ENCODE results near the gene TMEM50B.

TMEM50B gene

DNA sequence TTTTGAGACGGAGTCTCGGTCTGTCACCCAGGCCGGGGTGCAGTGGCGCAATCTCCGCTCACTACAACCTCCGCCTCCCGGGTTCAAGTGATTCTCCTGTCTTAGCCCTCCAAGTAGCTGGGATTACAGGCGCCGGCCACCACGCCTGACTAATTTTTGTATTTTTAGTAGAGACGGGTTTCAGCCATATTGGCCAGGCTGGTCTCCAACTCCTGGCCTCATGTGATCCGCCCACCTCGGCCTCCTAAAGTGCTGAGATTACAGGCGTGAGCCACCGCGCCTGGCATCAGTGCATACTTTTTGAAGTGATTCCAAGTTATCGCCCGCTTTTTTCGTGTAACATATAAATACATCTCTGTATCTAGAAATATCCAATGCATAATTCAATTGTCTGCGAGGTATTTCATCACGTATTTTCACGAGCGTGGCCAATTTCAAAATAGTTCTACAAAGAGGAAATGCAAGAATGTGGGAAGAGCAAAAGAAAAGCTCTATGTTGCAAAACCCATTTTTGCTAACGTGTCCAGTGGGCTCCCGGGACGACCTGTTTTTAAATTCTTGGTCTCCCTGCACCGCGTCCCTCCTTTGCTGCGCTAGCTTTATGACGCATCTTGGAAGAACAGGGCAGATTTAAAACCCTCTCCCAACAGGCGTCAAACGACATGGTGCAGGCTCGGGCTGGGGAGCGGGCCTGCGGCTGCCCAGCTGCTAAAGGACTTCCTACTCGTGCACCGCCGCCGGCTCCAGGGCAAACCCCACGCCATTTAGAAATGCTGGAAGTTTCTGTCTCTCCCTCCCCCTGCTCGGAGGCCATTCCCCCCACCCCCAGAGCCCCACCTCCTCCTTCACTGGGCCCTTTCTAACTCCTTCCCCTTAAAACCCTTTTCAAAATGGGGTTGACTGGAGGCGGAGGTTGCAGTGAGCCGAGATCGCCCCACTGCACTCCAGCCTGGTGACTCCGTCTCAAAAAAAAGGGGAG is 77.5 kb downstream of the TMEM50B start:
- Histone ChIP-seq H3K4me3 (ENCODE audit: low read depth, low read length) (peak overlapping the region; percentile 30), H3K4me1 (ENCODE audit: control insufficient read depth, insufficient read depth, low read length) (peaks cover 3% of the 10 kb centered on the region), H3K9ac (ENCODE audit: low read depth, low read length) (no peak overlapping the region)

DNA sequence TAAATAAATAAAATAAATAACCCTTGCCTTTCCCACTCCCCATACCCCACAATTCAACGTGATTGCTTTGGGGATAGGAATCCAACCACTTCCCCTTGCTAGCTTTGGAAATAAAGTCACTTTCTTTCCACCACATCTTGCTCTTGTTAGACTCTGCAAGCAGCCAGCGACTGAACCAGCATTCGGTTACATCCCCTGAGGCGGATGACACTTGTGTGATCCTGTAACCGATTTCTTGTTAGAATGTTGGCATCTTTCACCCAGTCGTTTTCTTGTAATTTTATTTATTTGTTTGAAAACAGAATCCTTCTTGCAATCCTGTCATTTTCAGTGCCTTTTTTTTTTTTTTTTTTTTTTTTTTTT is 78.2 kb downstream of the TMEM50B start:
- Histone ChIP-seq H3K9ac (ENCODE audit: low read depth, low read length) (no peak overlapping the region), H3K36me3 (ENCODE audit: control insufficient read depth, insufficient read depth, low read length) (no peaks in the 10 kb centered on the region), H3K4me1 (ENCODE audit: control insufficient read depth, insufficient read depth, low read length) (peaks cover 3% of the 10 kb centered on the region), H3K27me3 (ENCODE audit: control insufficient read depth, insufficient read depth, low read length) (no peaks in the 10 kb centered on the region), H3K4me3 (ENCODE audit: low read depth, low read length) (no peak overlapping the region), H3K9me3 (ENCODE audit: control insufficient read depth, insufficient read depth, low read length) (no peaks in the 10 kb centered on the region)

More for the DNA sequence above, 77.5 kb downstream of the TMEM50B start:
- Histone ChIP-seq H3K36me3 (ENCODE audit: control insufficient read depth, insufficient read depth, low read length) (no peaks in the 10 kb centered on the region), H3K27me3 (ENCODE audit: control insufficient read depth, insufficient read depth, low read length) (no peaks in the 10 kb centered on the region), H3K9me3 (ENCODE audit: control insufficient read depth, insufficient read depth, low read length) (no peaks in the 10 kb centered on the region)
